SU-DHL-6 (cell line): ENCODE data around the gene CDH11.

ENCODE experiments used
- EZH2phosphoT487 ChIP-seq: fragments of 200-600 bp; sonication (generic), shearing (Covaris generic); conservative IDR thresholded peaks from 2 replicates; pipeline ENCODE4 v1.6.1; 2018; ENCODE audit warnings: mild to moderate bottlenecking, antibody characterized with exemption, low read length, moderate library complexity, mixed read lengths
- TF ChIP-seq, protein P1 (sequence below): fragments of 200-600 bp; sonication (generic); IDR thresholded peaks from one replicate; pipeline ENCODE4 v1.5.1; 2017; ENCODE audit warnings: antibody characterized with exemption, mild to moderate bottlenecking, low read length, moderate library complexity; ENCODE audit not compliant: insufficient read depth, poor library complexity, severe bottlenecking

DNA sequence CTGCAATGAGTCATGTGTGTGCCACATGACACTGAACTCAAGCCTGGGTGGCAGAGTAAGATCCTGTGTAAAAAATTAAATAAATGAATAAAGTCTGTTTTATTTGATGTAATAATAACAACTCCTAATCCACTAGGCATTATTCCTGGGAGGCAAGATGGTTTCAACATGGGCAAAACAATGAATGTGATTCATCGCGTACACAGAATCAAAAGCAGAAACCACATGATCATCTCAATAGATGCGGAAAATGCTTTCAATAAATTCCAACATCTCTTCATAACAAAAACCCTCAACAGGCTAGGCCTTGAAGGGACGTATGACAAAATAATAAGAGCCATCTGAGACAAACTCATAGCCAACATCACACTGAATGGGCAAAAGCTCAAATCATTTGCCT is 195.4 kb downstream of the CDH11 start:
- TF ChIP-seq, protein P1, sequence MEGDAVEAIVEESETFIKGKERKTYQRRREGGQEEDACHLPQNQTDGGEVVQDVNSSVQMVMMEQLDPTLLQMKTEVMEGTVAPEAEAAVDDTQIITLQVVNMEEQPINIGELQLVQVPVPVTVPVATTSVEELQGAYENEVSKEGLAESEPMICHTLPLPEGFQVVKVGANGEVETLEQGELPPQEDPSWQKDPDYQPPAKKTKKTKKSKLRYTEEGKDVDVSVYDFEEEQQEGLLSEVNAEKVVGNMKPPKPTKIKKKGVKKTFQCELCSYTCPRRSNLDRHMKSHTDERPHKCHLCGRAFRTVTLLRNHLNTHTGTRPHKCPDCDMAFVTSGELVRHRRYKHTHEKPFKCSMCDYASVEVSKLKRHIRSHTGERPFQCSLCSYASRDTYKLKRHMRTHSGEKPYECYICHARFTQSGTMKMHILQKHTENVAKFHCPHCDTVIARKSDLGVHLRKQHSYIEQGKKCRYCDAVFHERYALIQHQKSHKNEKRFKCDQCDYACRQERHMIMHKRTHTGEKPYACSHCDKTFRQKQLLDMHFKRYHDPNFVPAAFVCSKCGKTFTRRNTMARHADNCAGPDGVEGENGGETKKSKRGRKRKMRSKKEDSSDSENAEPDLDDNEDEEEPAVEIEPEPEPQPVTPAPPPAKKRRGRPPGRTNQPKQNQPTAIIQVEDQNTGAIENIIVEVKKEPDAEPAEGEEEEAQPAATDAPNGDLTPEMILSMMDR = no peak
- no peak for TF ChIP-seq EZH2phosphoT487
